ENCODE data around the gene CATSPER1.

The CATSPER1 gene

GRCh38 chr11:65973439-65974110, 52.7 kb downstream of the CATSPER1 start:
- H3K27ac ChIP-seq (ENCODE audit: low read depth, low read length), result no peak overlapping the region
- H3K27me3 ChIP-seq (ENCODE audit: control insufficient read depth in 5 of 5, insufficient read depth in 4 of 5, low read length in 5 of 5), result no peaks in the 10 kb centered on the region
- no peaks in the 10 kb centered on the region for H3K9me3 ChIP-seq (ENCODE audit: control insufficient read depth in 5 of 5, low read length in 5 of 5)
- no peak overlapping the region for H3K9ac ChIP-seq (ENCODE audit: low read length in 5 of 5)
- no peak overlapping the region for H3K4me3 ChIP-seq (ENCODE audit: low read depth in 1 of 5, low read length in 5 of 5)
- H3K36me3 ChIP-seq (ENCODE audit: control insufficient read depth in 5 of 5, insufficient read depth in 5 of 5, low read length in 5 of 5), result peaks cover 0 to 71% (median 60%) of the 10 kb centered on the region in 5 donors
- no peaks in the 10 kb centered on the region for H3K4me1 ChIP-seq (ENCODE audit: control insufficient read depth in 5 of 5, insufficient read depth in 5 of 5, low read length in 5 of 5)

GRCh38 chr11:65972116-65972515, 54.2 kb downstream of the CATSPER1 start:
- H3K4me3 ChIP-seq (ENCODE audit: low read depth in 1 of 5, low read length in 5 of 5), result no peak overlapping the region
- H3K9me3 ChIP-seq (ENCODE audit: control insufficient read depth in 5 of 5, low read length in 5 of 5), result no peaks in the 10 kb centered on the region
- no peaks in the 10 kb centered on the region for H3K4me1 ChIP-seq (ENCODE audit: control insufficient read depth in 5 of 5, insufficient read depth in 5 of 5, low read length in 5 of 5)
- H3K36me3 ChIP-seq (ENCODE audit: control insufficient read depth in 5 of 5, insufficient read depth in 5 of 5, low read length in 5 of 5), result peaks cover 0 to 71% (median 58%) of the 10 kb centered on the region in 5 donors
- H3K9ac ChIP-seq (ENCODE audit: low read length in 5 of 5), result no peak overlapping the region
- H3K27me3 ChIP-seq (ENCODE audit: control insufficient read depth in 5 of 5, insufficient read depth in 4 of 5, low read length in 5 of 5), result no peaks in the 10 kb centered on the region
- H3K27ac ChIP-seq (ENCODE audit: low read depth, low read length), result no peak overlapping the region

GRCh38 chr11:65968600-65969482, 57.4 kb downstream of the CATSPER1 start:
- Histone ChIP-seq H3K27ac (ENCODE audit: low read depth, low read length) (no peak overlapping the region), H3K27me3 (ENCODE audit: control insufficient read depth in 5 of 5, insufficient read depth in 4 of 5, low read length in 5 of 5) (no peaks in the 10 kb centered on the region), H3K9me3 (ENCODE audit: control insufficient read depth in 5 of 5, low read length in 5 of 5) (no peaks in the 10 kb centered on the region), H3K4me3 (ENCODE audit: low read depth in 1 of 5, low read length in 5 of 5) (no peak overlapping the region), H3K9ac (ENCODE audit: low read length in 5 of 5) (peak overlapping the region in 1 of 5 donors; percentile 8), H3K36me3 (ENCODE audit: control insufficient read depth in 5 of 5, insufficient read depth in 5 of 5, low read length in 5 of 5) (peaks cover 0 to 85% (median 74%) of the 10 kb centered on the region in 5 donors), H3K4me1 (ENCODE audit: control insufficient read depth in 5 of 5, insufficient read depth in 5 of 5, low read length in 5 of 5) (peaks cover 0 to 5% (median 4%) of the 10 kb centered on the region in 5 donors)

- Histone ChIP-seq H3K9ac (ENCODE audit: low read length in 5 of 5) (no peak overlapping the region), H3K27ac (ENCODE audit: low read depth, low read length) (no peak overlapping the region), H3K4me1 (ENCODE audit: control insufficient read depth in 5 of 5, insufficient read depth in 5 of 5, low read length in 5 of 5) (peaks cover 6 to 19% (median 18%) of the 10 kb centered on the region in 5 donors), H3K27me3 (ENCODE audit: control insufficient read depth in 5 of 5, insufficient read depth in 4 of 5, low read length in 5 of 5) (no peaks in the 10 kb centered on the region), H3K9me3 (ENCODE audit: control insufficient read depth in 5 of 5, low read length in 5 of 5) (no peaks in the 10 kb centered on the region), H3K4me3 (ENCODE audit: low read depth in 1 of 5, low read length in 5 of 5) (no peak overlapping the region), H3K36me3 (ENCODE audit: control insufficient read depth in 5 of 5, insufficient read depth in 5 of 5, low read length in 5 of 5) (peaks cover 0 to 74% (median 66%) of the 10 kb centered on the region in 5 donors)
Observed at GRCh38 chr11:65967329-65967934, 58.8 kb downstream of the CATSPER1 start.
